H9 (cell line): ENCODE data around the gene DHX38. TPM values are rescaled to one million over a fixed set of nuclear protein-coding genes. Genes with fewer than 3 reads are reported as not detected.

ENCODE experiments used
- DNase-seq: peaks from one replicate; pipeline ENCODE4 v3.0.0-alpha.2; 2017
- H2AFZ ChIP-seq: one replicate; pipeline ENCODE4 v1.6.1; 2013; ENCODE audit warnings: mild to moderate bottlenecking, low read length, control low read depth, moderate library complexity
- H2AK5ac ChIP-seq: 2 replicates; pipeline ENCODE4 v1.6.1; 2013; ENCODE audit warnings: low read length, control low read depth, mixed read lengths; ENCODE audit not compliant: insufficient read length
- H2BK120ac ChIP-seq: one replicate; pipeline ENCODE4 v1.6.1; 2013; ENCODE audit warnings: low read depth, mild to moderate bottlenecking, low read length, control low read depth, inconsistent platforms; ENCODE audit not compliant: poor library complexity, severe bottlenecking
- H2BK12ac ChIP-seq: 2 replicates; pipeline ENCODE4 v1.6.1; 2013; ENCODE audit warnings: low read length, control low read depth, mixed read lengths, low read depth; ENCODE audit not compliant: insufficient read length
- H2BK15ac ChIP-seq: 2 replicates; pipeline ENCODE4 v1.6.1; 2013; ENCODE audit warnings: low read depth, low read length, control low read depth
- H2BK20ac ChIP-seq: one replicate; pipeline ENCODE4 v1.6.1; 2013; ENCODE audit warnings: low read depth, mild to moderate bottlenecking, low read length, control low read depth, inconsistent platforms; ENCODE audit not compliant: poor library complexity, severe bottlenecking
- H2BK5ac ChIP-seq: 2 replicates; pipeline ENCODE4 v1.6.1; 2013; ENCODE audit warnings: low read length, control low read depth, mixed read lengths; ENCODE audit not compliant: insufficient read length
- H3K14ac ChIP-seq: 2 replicates; pipeline ENCODE4 v1.6.1; 2013; ENCODE audit warnings: low read length, control low read depth; ENCODE audit not compliant: insufficient read depth
- H3K18ac ChIP-seq: 2 replicates; pipeline ENCODE4 v1.6.1; 2013; ENCODE audit warnings: low read depth, mild to moderate bottlenecking, mixed read lengths, low read length, control low read depth; ENCODE audit not compliant: insufficient read length
- H3K23ac ChIP-seq: 2 replicates; pipeline ENCODE4 v1.6.1; 2013; ENCODE audit warnings: low read length, control low read depth, mixed read lengths, low read depth; ENCODE audit not compliant: insufficient read length
- H3K23me2 ChIP-seq: 2 replicates; pipeline ENCODE4 v1.6.1; 2013; ENCODE audit warnings: low read depth, mild to moderate bottlenecking, mixed read lengths, low read length, control low read depth; ENCODE audit not compliant: insufficient read length, poor library complexity, severe bottlenecking
- H3K27ac ChIP-seq: 2 replicates; pipeline ENCODE4 v1.5.1; 2013; ENCODE audit warnings: low read length, control low read depth, mixed read lengths, low read depth; ENCODE audit not compliant: insufficient read length
- H3K27me3 ChIP-seq: 2 replicates; pipeline ENCODE4 v1.6.1; 2013; ENCODE audit warnings: low read length, control low read depth, inconsistent platforms; ENCODE audit not compliant: insufficient read depth
- H3K4ac ChIP-seq: 2 replicates; pipeline ENCODE4 v1.6.1; 2013; ENCODE audit warnings: low read depth, mild to moderate bottlenecking, control low read depth, inconsistent platforms, low read length, moderate library complexity
- H3K4me1 ChIP-seq: 2 replicates; pipeline ENCODE4 v1.6.1; 2013; ENCODE audit warnings: low read length, control low read depth, inconsistent platforms; ENCODE audit not compliant: insufficient read depth
- H3K4me2 ChIP-seq: 2 replicates; pipeline ENCODE4 v1.6.1; 2013; ENCODE audit warnings: low read length, control low read depth, mixed read lengths; ENCODE audit not compliant: insufficient read length, insufficient read depth
- H3K56ac ChIP-seq: 2 replicates; pipeline ENCODE4 v1.6.1; 2013; ENCODE audit warnings: low read depth, mild to moderate bottlenecking, mixed read lengths, low read length, control low read depth; ENCODE audit not compliant: insufficient read length
- H3K79me1 ChIP-seq: 2 replicates; pipeline ENCODE4 v1.6.1; 2013; ENCODE audit warnings: low read depth, mild to moderate bottlenecking, moderate library complexity, low read length, control low read depth, inconsistent platforms; ENCODE audit not compliant: insufficient read depth, poor library complexity, severe bottlenecking
- H3K79me2 ChIP-seq: 2 replicates; pipeline ENCODE4 v1.6.1; 2013; ENCODE audit warnings: low read length, control low read depth, inconsistent platforms; ENCODE audit not compliant: insufficient read depth
- H3K9ac ChIP-seq: 2 replicates; pipeline ENCODE4 v1.6.1; 2013; ENCODE audit warnings: low read length, control low read depth, mixed read lengths; ENCODE audit not compliant: insufficient read length; ENCODE audit errors: extremely low read depth
- H3K9me3 ChIP-seq: one replicate; pipeline ENCODE4 v1.6.1; 2013; ENCODE audit warnings: low read depth, low read length, inconsistent platforms; ENCODE audit not compliant: control insufficient read depth
- H3T11ph ChIP-seq: one replicate; pipeline ENCODE4 v1.6.1; 2013; ENCODE audit warnings: mild to moderate bottlenecking, low read length, control low read depth, inconsistent platforms
- H4K20me1 ChIP-seq: one replicate; pipeline ENCODE4 v1.6.1; 2013; ENCODE audit not compliant: control insufficient read depth, insufficient read length, insufficient read depth
- H4K5ac ChIP-seq: 2 replicates; pipeline ENCODE4 v1.6.1; 2013; ENCODE audit warnings: low read depth, mild to moderate bottlenecking, mixed read lengths, low read length, control low read depth; ENCODE audit not compliant: insufficient read length
- H4K8ac ChIP-seq: replicated peaks from 2 replicates; pipeline ENCODE4 v1.6.1; 2013; ENCODE audit warnings: low read length, control low read depth, mixed read lengths, low read depth; ENCODE audit not compliant: insufficient read length
- H4K91ac ChIP-seq: 2 replicates; pipeline ENCODE4 v1.6.1; 2013; ENCODE audit warnings: low read depth, mild to moderate bottlenecking, moderate library complexity, mixed read lengths, low read length, control low read depth; ENCODE audit not compliant: insufficient read length
- H3K27ac Mint-ChIP-seq, 3 experiments: 2 replicates in 2 of 3; 3 replicates in 1 of 3; pipeline ENCODE4 v1.8.0; 2020 to 2021; ENCODE audit warnings: mixed read lengths in 3 of 3, mild to moderate bottlenecking in 1 of 3, moderate library complexity in 1 of 3
- H3K27me3 Mint-ChIP-seq: 2 replicates; pipeline ENCODE4 v1.8.0; 2021; ENCODE audit warnings: low read depth, mild to moderate bottlenecking, moderate library complexity, mixed read lengths
- H3K36me3 Mint-ChIP-seq, 3 experiments: 2 replicates in 2 of 3; 3 replicates in 1 of 3; pipeline ENCODE4 v1.8.0; 2020 to 2021; ENCODE audit warnings: low read depth in 3 of 3, mixed read lengths in 3 of 3; ENCODE audit not compliant: insufficient read depth in 1 of 3
- H3K4me1 Mint-ChIP-seq, 2 experiments: 2 replicates each; pipeline ENCODE4 v1.8.0; 2020; ENCODE audit warnings: mixed read lengths in 2 of 2
- H3K4me3 Mint-ChIP-seq, 2 experiments: 2 replicates in 1 of 2; 3 replicates in 1 of 2; pipeline ENCODE4 v1.8.0; 2020 to 2021; ENCODE audit warnings: mild to moderate bottlenecking in 2 of 2, mixed read lengths in 2 of 2, moderate library complexity in 1 of 2
- H3K9me3 Mint-ChIP-seq, 2 experiments: 2 replicates in 1 of 2; 3 replicates in 1 of 2; pipeline ENCODE4 v1.8.0; 2020; ENCODE audit warnings: mild to moderate bottlenecking in 2 of 2, mixed read lengths in 2 of 2, moderate library complexity in 1 of 2
- WGBS: extraction: QIAGEN DNeasy Blood & Tissue Kit; methylation state at CpG from one replicate; pipeline ENCODE4 v1.1.7; 2013; ENCODE audit warnings: missing lambda C conversion rate, low lambda C conversion rate, mixed read lengths; ENCODE audit not compliant: insufficient read length; ENCODE audit errors: extremely low coverage; 5-methylcytosine and 5-hydroxymethylcytosine counted together
- total RNA-seq: library from RNA; stranded (reverse); gene quantifications from 2 replicates; pipeline ENCODE4 v1.2.1, GENCODE V29; 2021
- TF ChIP-seq, protein P1 (sequence below): fragments of 200-600 bp; sonication (generic); conservative IDR thresholded peaks from 3 replicates; pipeline ENCODE4 v1.8.0; 2021; ENCODE audit warnings: antibody characterized with exemption, mild to moderate bottlenecking

DHX38 gene
- total RNA-seq, 1 experiment from 2014 or later = 60.5 TPM

DNA sequence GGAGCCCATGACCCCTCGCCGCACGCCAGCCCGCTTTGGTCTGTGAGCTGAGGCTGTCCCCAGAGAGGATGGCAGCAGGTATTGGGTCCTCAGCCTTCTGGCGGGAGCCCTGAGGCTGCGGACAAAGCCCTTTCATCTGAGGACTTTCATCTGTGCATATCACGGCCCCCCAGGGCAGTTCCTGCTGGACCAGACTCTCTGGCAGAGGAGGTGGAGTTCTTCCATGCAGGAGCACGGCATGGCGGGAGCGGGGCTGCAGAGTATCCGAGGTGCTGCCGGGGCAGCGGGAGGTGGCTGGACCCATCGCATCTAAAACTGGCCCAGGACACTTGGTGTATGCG, 18.8 kb downstream of the DHX38 start:
- no peak overlapping the region for H2BK12ac ChIP-seq
- H4K20me1 ChIP-seq = no peaks in the 10 kb centered on the region
- no peak overlapping the region for H2BK5ac ChIP-seq
- no peak overlapping the region for H3K14ac ChIP-seq
- H3K9ac ChIP-seq = no peak overlapping the region
- no peaks in the 10 kb centered on the region for H3K79me2 ChIP-seq
- no peak overlapping the region for H3K4me2 ChIP-seq
- Mint-ChIP-seq H3K4me3 (no peak overlapping the region), H3K27ac (no peak overlapping the region), H3K27me3 (no peaks in the 10 kb centered on the region), H3K36me3 (peaks cover 17 to 52% (median 51%) of the 10 kb centered on the region in 3 experiments), H3K4me1 (no peaks in the 10 kb centered on the region), H3K9me3 (no peaks in the 10 kb centered on the region)
- TF ChIP-seq, protein P1, sequence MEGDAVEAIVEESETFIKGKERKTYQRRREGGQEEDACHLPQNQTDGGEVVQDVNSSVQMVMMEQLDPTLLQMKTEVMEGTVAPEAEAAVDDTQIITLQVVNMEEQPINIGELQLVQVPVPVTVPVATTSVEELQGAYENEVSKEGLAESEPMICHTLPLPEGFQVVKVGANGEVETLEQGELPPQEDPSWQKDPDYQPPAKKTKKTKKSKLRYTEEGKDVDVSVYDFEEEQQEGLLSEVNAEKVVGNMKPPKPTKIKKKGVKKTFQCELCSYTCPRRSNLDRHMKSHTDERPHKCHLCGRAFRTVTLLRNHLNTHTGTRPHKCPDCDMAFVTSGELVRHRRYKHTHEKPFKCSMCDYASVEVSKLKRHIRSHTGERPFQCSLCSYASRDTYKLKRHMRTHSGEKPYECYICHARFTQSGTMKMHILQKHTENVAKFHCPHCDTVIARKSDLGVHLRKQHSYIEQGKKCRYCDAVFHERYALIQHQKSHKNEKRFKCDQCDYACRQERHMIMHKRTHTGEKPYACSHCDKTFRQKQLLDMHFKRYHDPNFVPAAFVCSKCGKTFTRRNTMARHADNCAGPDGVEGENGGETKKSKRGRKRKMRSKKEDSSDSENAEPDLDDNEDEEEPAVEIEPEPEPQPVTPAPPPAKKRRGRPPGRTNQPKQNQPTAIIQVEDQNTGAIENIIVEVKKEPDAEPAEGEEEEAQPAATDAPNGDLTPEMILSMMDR = no peak
- H3K79me1 ChIP-seq = no peaks in the 10 kb centered on the region
- H4K91ac ChIP-seq = no peak overlapping the region
- no peak overlapping the region for H3K23ac ChIP-seq
- no peak overlapping the region for H4K8ac ChIP-seq
- no peak overlapping the region for H3T11ph ChIP-seq
- no peak overlapping the region for H2BK120ac ChIP-seq
- H3K27me3 ChIP-seq = no peaks in the 10 kb centered on the region
- no peak overlapping the region for H2AFZ ChIP-seq
- no peak overlapping the region for H3K4ac ChIP-seq
- H2BK15ac ChIP-seq = no peak overlapping the region
- H4K5ac ChIP-seq = no peak overlapping the region
- no peaks in the 10 kb centered on the region for H3K9me3 ChIP-seq
- no peak overlapping the region for H3K27ac ChIP-seq
- H2BK20ac ChIP-seq = no peak overlapping the region
- H3K18ac ChIP-seq = no peak overlapping the region
- WGBS = no CpG with 5 or more reads among the region's 15 CpGs
- H3K23me2 ChIP-seq = no peaks in the 10 kb centered on the region
- no peak overlapping the region for H3K56ac ChIP-seq
- H3K4me1 ChIP-seq = no peaks in the 10 kb centered on the region
- no peak for DNase-seq
- no peak overlapping the region for H2AK5ac ChIP-seq
